GM23248 (cell line): Measurements from ENCODE around the gene NDUFB10.

ENCODE experiments used
- EZH2 ChIP-seq: fragments of 200-600 bp; sonication (generic); IDR thresholded peaks from 2 replicates; pipeline ENCODE4 v1.6.1; 2018; ENCODE audit warnings: antibody characterized with exemption, mild to moderate bottlenecking; ENCODE audit not compliant: insufficient read depth, poor library complexity, severe bottlenecking
- EZH2phosphoT487 ChIP-seq: fragments of 200-600 bp; sonication (generic); IDR thresholded peaks from 2 replicates; pipeline ENCODE4 v1.6.1; 2018; ENCODE audit warnings: antibody characterized with exemption, moderate library complexity, mild to moderate bottlenecking, low read depth; ENCODE audit not compliant: insufficient read depth

- TF ChIP-seq EZH2phosphoT487 (no peak), EZH2 (no peak)
These were observed 29.6 kb upstream of the NDUFB10 start for GRCh38 chr16:1929578-1930337.
